HepG2 (cell line): ENCODE results near the gene FAM131C. TPM values are rescaled to one million over a fixed set of nuclear protein-coding genes. Genes with fewer than 3 reads are reported as not detected.
A peak's percentile ranks its signal among the peaks of the same experiment; 100 is the strongest.

ENCODE experiments used
- CENPX ChIP-seq: sonication (generic); formaldehyde crosslinking; IDR thresholded peaks from 2 replicates; pipeline ENCODE4 v1.9.0; 2021; ENCODE audit warnings: mild to moderate bottlenecking, missing genetic modification reagents, moderate library complexity
- KAT7 ChIP-seq: IDR thresholded peaks from 2 replicates; pipeline ENCODE4 v1.6.1; 2018; ENCODE audit warnings: borderline replicate concordance, missing compliant biosample characterization
- KDM2A ChIP-seq: sonication (generic); formaldehyde crosslinking; IDR thresholded peaks from 2 replicates; pipeline ENCODE4 v1.4.0; 2020; ENCODE audit warnings: low read depth, missing genetic modification reagents, borderline replicate concordance
- MZF1 ChIP-seq: sonication (generic); formaldehyde crosslinking; IDR thresholded peaks from 2 replicates; pipeline ENCODE4 v1.8.1; 2023; ENCODE audit warnings: mild to moderate bottlenecking, missing genetic modification reagents, borderline replicate concordance
- NR2C2 ChIP-seq: sonication (generic); formaldehyde crosslinking; IDR thresholded peaks from 2 replicates; pipeline ENCODE4 v1.4.0; 2020; ENCODE audit warnings: missing genetic modification reagents, mild to moderate bottlenecking, moderate library complexity, borderline replicate concordance
- PHF20 ChIP-seq: sonication (generic); formaldehyde crosslinking; IDR thresholded peaks from 2 replicates; pipeline ENCODE4 v1.5.0; 2020; ENCODE audit warnings: mild to moderate bottlenecking, missing genetic modification reagents
- RAD51 ChIP-seq: fragments of 450-650 bp; IDR thresholded peaks from 2 replicates; pipeline ENCODE4 v1.6.1; 2016; ENCODE audit warnings: borderline replicate concordance
- SMAD1 ChIP-seq: sonication (generic); formaldehyde crosslinking; IDR thresholded peaks from 2 replicates; pipeline ENCODE4 v1.4.0; 2020; ENCODE audit warnings: missing genetic modification reagents, low read depth, mild to moderate bottlenecking, borderline replicate concordance
- SMYD3 ChIP-seq: sonication (generic); formaldehyde crosslinking; IDR thresholded peaks from 2 replicates; pipeline ENCODE4 v1.8.1; 2023; ENCODE audit warnings: mild to moderate bottlenecking, missing genetic modification reagents
- SP5 ChIP-seq: IDR thresholded peaks from 2 replicates; pipeline ENCODE4 v1.6.1; 2016; ENCODE audit warnings: low read depth, borderline replicate concordance
- ZNF235 ChIP-seq: sonication (generic); formaldehyde crosslinking; IDR thresholded peaks from 2 replicates; pipeline ENCODE4 v1.8.1; 2023; ENCODE audit warnings: mild to moderate bottlenecking, missing genetic modification reagents, borderline replicate concordance
- polyA plus RNA-seq, 8 experiments: library from polyadenylated mRNA; depleted of rRNA in 3 of 8; stranded (reverse) in 7 of 8; unstranded in 1 of 8; fragments of >200 nt; fragmentation: Illumina TruSeq in 4 of 8; extraction: Trizol in 4 of 8; gene quantifications; 2 replicates each; pipeline versions ENCODE4 v1.2.1 to v1.2.3, GENCODE V29; 2011 to 2016; ENCODE audit warnings: low read depth in 4 of 8, missing spikeins in 1 of 8, mixed read lengths in 1 of 8; ENCODE audit not compliant: insufficient read depth in 1 of 8
- total RNA-seq, 5 experiments: library from RNA; depleted of rRNA; stranded (reverse); fragments of >200 nt; fragmentation: Illumina TruSeq; extraction: Trizol; gene quantifications; 2 replicates each; pipeline ENCODE4 v1.2.3, GENCODE V29; 2016; ENCODE audit warnings: low read depth in 1 of 5
- TF ChIP-seq, protein P1 (sequence below): sonication (generic); formaldehyde crosslinking; IDR thresholded peaks from 2 replicates; pipeline ENCODE4 v1.4.0; 2020; ENCODE audit warnings: missing genetic modification reagents
- TF ChIP-seq, protein P2 (sequence below): conservative IDR thresholded peaks from 2 replicates; pipeline ENCODE4 v1.6.1; 2018; ENCODE audit warnings: missing genetic modification reagents
- TF ChIP-seq, protein P3 (sequence below): sonication (generic); formaldehyde crosslinking; IDR thresholded peaks from 2 replicates; pipeline ENCODE4 v1.4.0; 2020; ENCODE audit warnings: mild to moderate bottlenecking, low read depth, missing genetic modification reagents
- TF ChIP-seq, protein P4 (sequence below): sonication (generic); formaldehyde crosslinking; IDR thresholded peaks from 2 replicates; pipeline ENCODE4 v1.4.0; 2020; ENCODE audit warnings: missing genetic modification reagents, low read depth, mild to moderate bottlenecking, borderline replicate concordance
- TF ChIP-seq, protein P5 (sequence below): sonication (generic); formaldehyde crosslinking; IDR thresholded peaks from 2 replicates; pipeline ENCODE4 v1.4.0; 2020; ENCODE audit warnings: missing genetic modification reagents

Gene FAM131C
- total and polyA plus RNA-seq, 2 of the 13 experiments (the other 11 are each of a cell fraction or from before 2014, with no cell fraction given), result 0.07 TPM; not detected in 1

DNA sequence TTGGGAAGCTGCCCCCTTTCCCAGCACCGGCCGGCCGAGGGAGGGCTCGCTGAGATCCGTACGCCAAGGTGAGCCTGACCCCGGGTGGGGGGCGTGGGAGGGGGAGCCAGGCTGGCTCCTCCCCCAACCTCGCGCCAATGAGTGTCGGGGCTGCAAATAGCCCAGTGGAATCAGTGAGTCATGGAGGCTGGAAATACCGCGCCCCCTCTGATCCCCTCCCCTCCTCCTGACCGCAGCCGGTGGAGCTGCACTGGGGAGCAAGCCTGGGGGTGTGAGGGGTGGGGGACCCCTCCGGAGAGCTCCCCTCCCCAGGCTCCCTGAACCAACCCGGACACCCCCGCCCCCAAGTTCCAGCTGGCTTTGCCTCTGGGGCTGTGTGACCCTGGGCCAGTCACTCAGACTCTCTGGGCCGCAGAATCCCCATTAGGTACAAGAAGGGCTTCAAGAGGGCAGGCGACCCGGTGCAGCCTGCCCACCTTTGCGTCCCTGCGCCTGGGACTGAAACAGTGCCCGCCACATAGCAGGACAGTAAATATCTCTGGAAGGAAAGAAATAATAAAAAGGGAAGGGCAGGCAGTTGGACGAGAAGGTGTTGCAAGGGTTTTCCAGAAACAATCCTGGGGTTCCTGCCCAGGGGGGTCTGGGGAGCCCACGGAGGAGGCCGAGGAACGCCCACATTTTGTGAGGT, 60.1 kb downstream of the FAM131C start (continued):
- TF ChIP-seq, protein P1, sequence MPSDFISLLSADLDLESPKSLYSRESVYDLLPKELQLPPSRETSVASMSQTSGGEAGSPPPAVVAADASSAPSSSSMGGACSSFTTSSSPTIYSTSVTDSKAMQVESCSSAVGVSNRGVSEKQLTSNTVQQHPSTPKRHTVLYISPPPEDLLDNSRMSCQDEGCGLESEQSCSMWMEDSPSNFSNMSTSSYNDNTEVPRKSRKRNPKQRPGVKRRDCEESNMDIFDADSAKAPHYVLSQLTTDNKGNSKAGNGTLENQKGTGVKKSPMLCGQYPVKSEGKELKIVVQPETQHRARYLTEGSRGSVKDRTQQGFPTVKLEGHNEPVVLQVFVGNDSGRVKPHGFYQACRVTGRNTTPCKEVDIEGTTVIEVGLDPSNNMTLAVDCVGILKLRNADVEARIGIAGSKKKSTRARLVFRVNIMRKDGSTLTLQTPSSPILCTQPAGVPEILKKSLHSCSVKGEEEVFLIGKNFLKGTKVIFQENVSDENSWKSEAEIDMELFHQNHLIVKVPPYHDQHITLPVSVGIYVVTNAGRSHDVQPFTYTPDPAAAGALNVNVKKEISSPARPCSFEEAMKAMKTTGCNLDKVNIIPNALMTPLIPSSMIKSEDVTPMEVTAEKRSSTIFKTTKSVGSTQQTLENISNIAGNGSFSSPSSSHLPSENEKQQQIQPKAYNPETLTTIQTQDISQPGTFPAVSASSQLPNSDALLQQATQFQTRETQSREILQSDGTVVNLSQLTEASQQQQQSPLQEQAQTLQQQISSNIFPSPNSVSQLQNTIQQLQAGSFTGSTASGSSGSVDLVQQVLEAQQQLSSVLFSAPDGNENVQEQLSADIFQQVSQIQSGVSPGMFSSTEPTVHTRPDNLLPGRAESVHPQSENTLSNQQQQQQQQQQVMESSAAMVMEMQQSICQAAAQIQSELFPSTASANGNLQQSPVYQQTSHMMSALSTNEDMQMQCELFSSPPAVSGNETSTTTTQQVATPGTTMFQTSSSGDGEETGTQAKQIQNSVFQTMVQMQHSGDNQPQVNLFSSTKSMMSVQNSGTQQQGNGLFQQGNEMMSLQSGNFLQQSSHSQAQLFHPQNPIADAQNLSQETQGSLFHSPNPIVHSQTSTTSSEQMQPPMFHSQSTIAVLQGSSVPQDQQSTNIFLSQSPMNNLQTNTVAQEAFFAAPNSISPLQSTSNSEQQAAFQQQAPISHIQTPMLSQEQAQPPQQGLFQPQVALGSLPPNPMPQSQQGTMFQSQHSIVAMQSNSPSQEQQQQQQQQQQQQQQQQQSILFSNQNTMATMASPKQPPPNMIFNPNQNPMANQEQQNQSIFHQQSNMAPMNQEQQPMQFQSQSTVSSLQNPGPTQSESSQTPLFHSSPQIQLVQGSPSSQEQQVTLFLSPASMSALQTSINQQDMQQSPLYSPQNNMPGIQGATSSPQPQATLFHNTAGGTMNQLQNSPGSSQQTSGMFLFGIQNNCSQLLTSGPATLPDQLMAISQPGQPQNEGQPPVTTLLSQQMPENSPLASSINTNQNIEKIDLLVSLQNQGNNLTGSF, result no peak
- no peak for TF ChIP-seq ZNF235 (CRISPR knock-in tag)
- TF ChIP-seq CENPX (CRISPR knock-in tag), result no peak
- TF ChIP-seq, protein P2, sequence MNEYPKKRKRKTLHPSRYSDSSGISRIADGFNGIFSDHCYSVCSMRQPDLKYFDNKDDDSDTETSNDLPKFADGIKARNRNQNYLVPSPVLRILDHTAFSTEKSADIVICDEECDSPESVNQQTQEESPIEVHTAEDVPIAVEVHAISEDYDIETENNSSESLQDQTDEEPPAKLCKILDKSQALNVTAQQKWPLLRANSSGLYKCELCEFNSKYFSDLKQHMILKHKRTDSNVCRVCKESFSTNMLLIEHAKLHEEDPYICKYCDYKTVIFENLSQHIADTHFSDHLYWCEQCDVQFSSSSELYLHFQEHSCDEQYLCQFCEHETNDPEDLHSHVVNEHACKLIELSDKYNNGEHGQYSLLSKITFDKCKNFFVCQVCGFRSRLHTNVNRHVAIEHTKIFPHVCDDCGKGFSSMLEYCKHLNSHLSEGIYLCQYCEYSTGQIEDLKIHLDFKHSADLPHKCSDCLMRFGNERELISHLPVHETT (CRISPR knock-in tag), result no peak
- TF ChIP-seq PHF20, result no peak
- TF ChIP-seq, protein P3, sequence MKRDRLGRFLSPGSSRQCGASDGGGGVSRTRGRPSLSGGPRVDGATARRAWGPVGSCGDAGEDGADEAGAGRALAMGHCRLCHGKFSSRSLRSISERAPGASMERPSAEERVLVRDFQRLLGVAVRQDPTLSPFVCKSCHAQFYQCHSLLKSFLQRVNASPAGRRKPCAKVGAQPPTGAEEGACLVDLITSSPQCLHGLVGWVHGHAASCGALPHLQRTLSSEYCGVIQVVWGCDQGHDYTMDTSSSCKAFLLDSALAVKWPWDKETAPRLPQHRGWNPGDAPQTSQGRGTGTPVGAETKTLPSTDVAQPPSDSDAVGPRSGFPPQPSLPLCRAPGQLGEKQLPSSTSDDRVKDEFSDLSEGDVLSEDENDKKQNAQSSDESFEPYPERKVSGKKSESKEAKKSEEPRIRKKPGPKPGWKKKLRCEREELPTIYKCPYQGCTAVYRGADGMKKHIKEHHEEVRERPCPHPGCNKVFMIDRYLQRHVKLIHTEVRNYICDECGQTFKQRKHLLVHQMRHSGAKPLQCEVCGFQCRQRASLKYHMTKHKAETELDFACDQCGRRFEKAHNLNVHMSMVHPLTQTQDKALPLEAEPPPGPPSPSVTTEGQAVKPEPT, result no peak
- no peak for TF ChIP-seq RAD51
- TF ChIP-seq, protein P4, sequence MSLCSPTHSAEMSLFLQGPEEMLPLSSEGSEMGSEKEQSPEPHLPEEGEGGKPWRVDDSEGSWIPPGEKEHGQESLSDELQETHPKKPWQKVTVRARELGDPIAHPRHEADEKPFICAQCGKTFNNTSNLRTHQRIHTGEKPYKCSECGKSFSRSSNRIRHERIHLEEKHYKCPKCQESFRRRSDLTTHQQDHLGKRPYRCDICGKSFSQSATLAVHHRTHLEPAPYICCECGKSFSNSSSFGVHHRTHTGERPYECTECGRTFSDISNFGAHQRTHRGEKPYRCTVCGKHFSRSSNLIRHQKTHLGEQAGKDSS (CRISPR knock-in tag), result no peak
- TF ChIP-seq MZF1 (CRISPR knock-in tag), result no peak
- peak; percentile 5; the same call in 1 of the 2 replicates for TF ChIP-seq KDM2A (CRISPR knock-in tag)
- no peak for TF ChIP-seq SMYD3 (CRISPR knock-in tag)
- no peak for TF ChIP-seq KAT7 (CRISPR knock-in tag)
- TF ChIP-seq NR2C2 (CRISPR knock-in tag), result no peak
- TF ChIP-seq, protein P5, sequence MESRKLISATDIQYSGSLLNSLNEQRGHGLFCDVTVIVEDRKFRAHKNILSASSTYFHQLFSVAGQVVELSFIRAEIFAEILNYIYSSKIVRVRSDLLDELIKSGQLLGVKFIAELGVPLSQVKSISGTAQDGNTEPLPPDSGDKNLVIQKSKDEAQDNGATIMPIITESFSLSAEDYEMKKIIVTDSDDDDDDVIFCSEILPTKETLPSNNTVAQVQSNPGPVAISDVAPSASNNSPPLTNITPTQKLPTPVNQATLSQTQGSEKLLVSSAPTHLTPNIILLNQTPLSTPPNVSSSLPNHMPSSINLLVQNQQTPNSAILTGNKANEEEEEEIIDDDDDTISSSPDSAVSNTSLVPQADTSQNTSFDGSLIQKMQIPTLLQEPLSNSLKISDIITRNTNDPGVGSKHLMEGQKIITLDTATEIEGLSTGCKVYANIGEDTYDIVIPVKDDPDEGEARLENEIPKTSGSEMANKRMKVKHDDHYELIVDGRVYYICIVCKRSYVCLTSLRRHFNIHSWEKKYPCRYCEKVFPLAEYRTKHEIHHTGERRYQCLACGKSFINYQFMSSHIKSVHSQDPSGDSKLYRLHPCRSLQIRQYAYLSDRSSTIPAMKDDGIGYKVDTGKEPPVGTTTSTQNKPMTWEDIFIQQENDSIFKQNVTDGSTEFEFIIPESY (CRISPR knock-in tag), result no peak
- peak; percentile 3; the same call in 1 of the 2 replicates for TF ChIP-seq SP5
- no peak for TF ChIP-seq SMAD1 (CRISPR knock-in tag)
